ENCODE results near the gene RREB1.
A peak's percentile ranks its signal among the peaks of the same experiment; 100 is the strongest.

The RREB1 gene

DNA sequence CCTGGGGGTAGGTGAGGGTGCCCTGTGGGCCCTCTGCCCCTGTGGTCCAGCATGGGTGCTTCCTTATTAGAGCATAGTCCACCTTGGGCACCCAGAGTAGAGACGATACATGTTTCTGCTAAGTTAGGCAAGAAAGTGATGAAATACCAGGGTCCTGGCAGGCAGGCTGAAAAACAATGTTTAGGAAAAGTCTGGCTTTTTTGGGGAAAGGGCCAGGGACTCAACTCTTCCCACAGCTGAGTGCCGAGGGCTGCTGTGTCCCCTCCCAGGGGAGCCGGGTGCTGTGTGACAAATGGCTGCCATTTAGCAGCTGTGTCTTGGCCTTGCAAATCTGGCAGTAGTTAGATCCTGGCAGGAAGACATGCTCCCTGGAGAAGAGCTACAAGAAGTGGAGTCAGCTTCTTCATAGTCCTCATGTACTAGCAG, 61.5 kb downstream of the RREB1 start:
- Histone ChIP-seq H3K36me3 (ENCODE audit: control insufficient read depth, low read length) (no peaks in the 10 kb centered on the region), H3K4me1 (ENCODE audit: control insufficient read depth, low read length) (peaks cover 46% of the 10 kb centered on the region), H3K4me3 (ENCODE audit: low read length) (no peak overlapping the region), H3K4me2 (ENCODE audit: low read length) (0 out of 2 replicates have a peak overlapping the region, but pooled peaks have one; percentile 4), H3F3A (ENCODE audit: control insufficient read depth, insufficient read depth) (no peaks in the 10 kb centered on the region), H3K27me3 (ENCODE audit: control insufficient read depth, low read length) (no peaks in the 10 kb centered on the region), H4K20me1 (ENCODE audit: control insufficient read depth, insufficient read depth, low read depth, low read length) (peaks cover 42% of the 10 kb centered on the region), H3K9me3 (ENCODE audit: control insufficient read depth, insufficient read depth, low read length) (no peaks in the 10 kb centered on the region), H3K27ac (ENCODE audit: low read depth, low read length) (no peak overlapping the region), H3K9me2 (replicated peaks; ENCODE audit: control insufficient read depth, low read length) (no peaks in the 10 kb centered on the region), H3K79me2 (ENCODE audit: control insufficient read depth, low read length) (peaks cover 80% of the 10 kb centered on the region)
- no peak for TF ChIP-seq EZH2phosphoT487 (IDR thresholded peaks at IDR 0.05; ENCODE audit: borderline replicate concordance, low read length)
- TF ChIP-seq, protein P1, sequence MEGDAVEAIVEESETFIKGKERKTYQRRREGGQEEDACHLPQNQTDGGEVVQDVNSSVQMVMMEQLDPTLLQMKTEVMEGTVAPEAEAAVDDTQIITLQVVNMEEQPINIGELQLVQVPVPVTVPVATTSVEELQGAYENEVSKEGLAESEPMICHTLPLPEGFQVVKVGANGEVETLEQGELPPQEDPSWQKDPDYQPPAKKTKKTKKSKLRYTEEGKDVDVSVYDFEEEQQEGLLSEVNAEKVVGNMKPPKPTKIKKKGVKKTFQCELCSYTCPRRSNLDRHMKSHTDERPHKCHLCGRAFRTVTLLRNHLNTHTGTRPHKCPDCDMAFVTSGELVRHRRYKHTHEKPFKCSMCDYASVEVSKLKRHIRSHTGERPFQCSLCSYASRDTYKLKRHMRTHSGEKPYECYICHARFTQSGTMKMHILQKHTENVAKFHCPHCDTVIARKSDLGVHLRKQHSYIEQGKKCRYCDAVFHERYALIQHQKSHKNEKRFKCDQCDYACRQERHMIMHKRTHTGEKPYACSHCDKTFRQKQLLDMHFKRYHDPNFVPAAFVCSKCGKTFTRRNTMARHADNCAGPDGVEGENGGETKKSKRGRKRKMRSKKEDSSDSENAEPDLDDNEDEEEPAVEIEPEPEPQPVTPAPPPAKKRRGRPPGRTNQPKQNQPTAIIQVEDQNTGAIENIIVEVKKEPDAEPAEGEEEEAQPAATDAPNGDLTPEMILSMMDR (IDR thresholded peaks at IDR 0.05; ENCODE audit: low read depth, low read length, poor library complexity, severe bottlenecking), result no peak

DNA sequence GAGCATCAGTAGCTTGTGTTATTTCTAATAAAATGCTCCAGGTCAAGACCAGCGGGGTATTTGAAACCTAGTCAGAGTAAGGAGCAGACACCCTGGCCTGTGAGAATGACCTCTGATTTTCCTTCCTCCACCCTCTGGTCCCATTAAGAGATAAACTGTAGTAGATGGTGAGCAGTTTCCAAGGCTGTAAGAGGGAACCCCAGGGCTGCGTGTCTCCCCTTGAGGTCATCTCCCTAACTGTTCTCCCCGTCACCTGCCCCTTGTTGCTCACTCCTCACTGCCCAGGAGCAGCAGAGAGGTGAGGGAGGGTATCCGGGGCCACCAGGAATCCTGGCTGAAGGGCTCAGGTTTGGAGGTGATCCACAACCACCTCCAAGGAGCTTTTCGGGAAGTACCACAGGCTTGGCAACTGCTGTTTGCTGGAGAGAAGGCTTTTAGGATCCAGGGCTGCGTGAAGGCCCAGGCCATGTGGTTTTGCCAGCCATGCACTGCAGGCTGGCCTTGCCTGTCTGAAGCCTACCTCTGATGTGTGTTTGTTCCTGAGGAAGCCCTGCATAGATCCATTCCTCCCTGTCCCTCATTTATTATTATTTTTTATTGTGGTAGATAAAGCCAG, 62.5 kb downstream of the RREB1 start:
- Histone ChIP-seq H3K27ac (ENCODE audit: low read depth, low read length) (no peak overlapping the region), H3K4me1 (ENCODE audit: control insufficient read depth, low read length) (peaks cover 46% of the 10 kb centered on the region), H3F3A (ENCODE audit: control insufficient read depth, insufficient read depth) (no peaks in the 10 kb centered on the region), H3K27me3 (ENCODE audit: control insufficient read depth, low read length) (no peaks in the 10 kb centered on the region), H4K20me1 (ENCODE audit: control insufficient read depth, insufficient read depth, low read depth, low read length) (peaks cover 42% of the 10 kb centered on the region), H3K9me2 (replicated peaks; ENCODE audit: control insufficient read depth, low read length) (no peaks in the 10 kb centered on the region), H3K36me3 (ENCODE audit: control insufficient read depth, low read length) (no peaks in the 10 kb centered on the region), H3K4me3 (ENCODE audit: low read length) (peak overlapping the region; percentile 46), H3K79me2 (ENCODE audit: control insufficient read depth, low read length) (peaks cover 74% of the 10 kb centered on the region), H3K4me2 (ENCODE audit: low read length) (peak overlapping the region; percentile 57), H3K9me3 (ENCODE audit: control insufficient read depth, insufficient read depth, low read length) (no peaks in the 10 kb centered on the region)
- no peak for TF ChIP-seq EZH2phosphoT487 (IDR thresholded peaks at IDR 0.05; ENCODE audit: borderline replicate concordance, low read length)
- TF ChIP-seq, protein P1 (IDR thresholded peaks at IDR 0.05; ENCODE audit: low read depth, low read length, poor library complexity, severe bottlenecking), result no peak

DNA sequence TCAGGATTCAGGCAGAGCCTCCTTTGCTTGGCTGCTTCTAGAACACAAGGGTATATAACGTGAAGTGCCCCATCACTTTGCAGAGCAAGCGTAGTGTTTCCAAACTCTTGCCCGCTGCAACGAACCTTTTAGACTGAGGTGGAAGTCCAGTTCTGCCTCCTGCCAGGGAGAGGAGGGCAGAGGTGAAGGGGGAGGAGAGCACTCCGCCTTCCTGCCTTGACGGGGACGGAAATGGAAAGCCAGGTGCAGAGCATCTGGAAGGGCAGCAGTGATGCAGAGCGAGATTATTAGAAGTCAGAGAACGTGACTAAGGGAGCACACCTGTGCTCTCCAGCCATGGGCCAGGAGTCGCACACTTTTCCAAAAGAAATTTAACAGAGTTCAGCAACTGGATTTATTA, 63.4 kb downstream of the RREB1 start:
- Histone ChIP-seq H3K79me2 (ENCODE audit: control insufficient read depth, low read length) (peaks cover 71% of the 10 kb centered on the region), H3K4me1 (ENCODE audit: control insufficient read depth, low read length) (peaks cover 46% of the 10 kb centered on the region)

More for the DNA sequence above, 63.4 kb downstream of the RREB1 start:
- TF ChIP-seq, protein P1 (IDR thresholded peaks at IDR 0.05; ENCODE audit: low read depth, low read length, poor library complexity, severe bottlenecking), result no peak
- no peak for TF ChIP-seq EZH2phosphoT487 (IDR thresholded peaks at IDR 0.05; ENCODE audit: borderline replicate concordance, low read length)
- Histone ChIP-seq H3K9me3 (ENCODE audit: control insufficient read depth, insufficient read depth, low read length) (no peaks in the 10 kb centered on the region), H3K4me3 (ENCODE audit: low read length) (peak overlapping the region; percentile 46), H3K27ac (ENCODE audit: low read depth, low read length) (no peak overlapping the region), H3K4me2 (ENCODE audit: low read length) (peak overlapping the region; percentile 57), H3K9me2 (replicated peaks; ENCODE audit: control insufficient read depth, low read length) (no peaks in the 10 kb centered on the region), H3F3A (ENCODE audit: control insufficient read depth, insufficient read depth) (no peaks in the 10 kb centered on the region), H4K20me1 (ENCODE audit: control insufficient read depth, insufficient read depth, low read depth, low read length) (peaks cover 35% of the 10 kb centered on the region), H3K27me3 (ENCODE audit: control insufficient read depth, low read length) (no peaks in the 10 kb centered on the region), H3K36me3 (ENCODE audit: control insufficient read depth, low read length) (peaks cover under 1% of the 10 kb centered on the region; the same call in 1 of the 2 replicates)
